GM23338 (cell line): ENCODE measurements around the gene FAAP100.

Source experiments
- CREB1 ChIP-seq: fragments of 250-450 bp; sonication (Bioruptor Pico); IDR thresholded peaks from 2 replicates; pipeline ENCODE4 v1.5.0; 2020; ENCODE audit warnings: low read depth, mild to moderate bottlenecking, moderate library complexity
- CTCF ChIP-seq, 2 experiments: fragments of 200-600 bp in 1 of 2; sonication (generic) in 1 of 2; conservative IDR thresholded peaks; 2 replicates each; pipeline versions ENCODE4 v1.5.1 to v1.6.1; 2016 to 2017; ENCODE audit warnings: antibody characterized with exemption in 2 of 2, low read depth in 2 of 2, mild to moderate bottlenecking in 2 of 2, moderate library complexity in 1 of 2
- ETS1 ChIP-seq: IDR thresholded peaks from 2 replicates; pipeline ENCODE4 v1.6.1; 2016; ENCODE audit warnings: antibody characterized with exemption
- EZH2 ChIP-seq: fragments of 200-600 bp; sonication (generic); IDR thresholded peaks from one replicate; pipeline ENCODE4 v1.8.0; 2017; ENCODE audit warnings: antibody characterized with exemption, mild to moderate bottlenecking, low read depth; ENCODE audit not compliant: unreplicated experiment
- EZH2phosphoT487 ChIP-seq: fragments of 200-600 bp; sonication (generic); IDR thresholded peaks from one replicate; pipeline ENCODE4 v1.8.1; 2018; ENCODE audit warnings: antibody characterized with exemption; ENCODE audit not compliant: unreplicated experiment
- JUNB ChIP-seq: IDR thresholded peaks from one replicate; pipeline ENCODE4 v1.6.1; 2016; ENCODE audit warnings: antibody characterized with exemption; ENCODE audit not compliant: unreplicated experiment
- POLR2AphosphoS5 ChIP-seq: IDR thresholded peaks from 2 replicates; pipeline ENCODE4 v1.6.1; 2016; ENCODE audit warnings: antibody characterized with exemption, low read depth
- REST ChIP-seq: IDR thresholded peaks from one replicate; pipeline ENCODE4 v1.6.1; 2018; ENCODE audit warnings: antibody characterized with exemption; ENCODE audit not compliant: unreplicated experiment
- STAT1 ChIP-seq: IDR thresholded peaks from one replicate; pipeline ENCODE4 v1.6.1; 2016; ENCODE audit warnings: antibody characterized with exemption; ENCODE audit not compliant: unreplicated experiment
- ZNF114 ChIP-seq: fragments of 250-450 bp; sonication (Bioruptor Pico); IDR thresholded peaks from 2 replicates; pipeline ENCODE4 v1.5.0; 2020; ENCODE audit warnings: mild to moderate bottlenecking, moderate library complexity

DNA sequence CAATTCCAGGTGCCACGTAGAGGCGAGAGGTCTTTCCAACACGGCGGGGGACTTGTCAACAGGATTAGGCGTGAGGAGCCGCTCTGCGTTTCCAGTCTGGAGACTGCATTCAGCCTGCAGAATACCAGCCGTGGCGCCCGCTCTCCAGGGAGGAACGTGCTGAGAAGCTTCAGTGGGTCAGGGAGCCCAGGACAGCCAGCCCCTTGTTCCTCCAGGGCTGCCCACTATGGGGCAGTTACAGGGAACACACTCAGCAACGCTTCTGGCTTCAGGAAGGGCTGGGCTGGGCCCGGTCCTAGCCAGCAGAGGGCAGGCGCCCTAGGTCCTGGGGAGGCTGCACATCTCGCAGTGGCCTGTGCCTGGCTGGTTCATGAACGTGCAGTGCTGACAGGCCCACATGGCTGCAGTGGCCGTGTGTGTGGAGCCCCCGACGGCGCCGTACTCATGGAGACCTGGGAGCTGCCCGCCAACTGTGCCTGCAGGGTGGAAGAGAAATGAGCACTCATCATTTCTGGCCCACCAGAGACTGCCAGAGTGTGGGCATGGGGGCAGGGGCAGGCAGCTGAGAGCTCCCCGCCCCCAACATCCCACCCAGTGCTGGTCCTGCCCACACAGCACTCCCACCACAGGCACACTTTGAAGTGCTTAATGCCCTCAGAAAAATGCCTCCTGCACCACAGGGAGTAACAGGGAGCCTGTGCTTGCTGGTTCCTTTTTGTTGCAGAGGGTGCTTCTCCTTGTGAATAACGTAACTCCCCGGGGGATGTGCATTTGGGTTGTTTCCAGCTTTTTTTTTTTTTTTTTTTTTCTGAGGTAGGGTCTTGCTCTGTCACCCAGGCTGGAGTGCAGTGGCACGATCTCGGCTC, 7.0 kb upstream of the FAAP100 start:
- TF ChIP-seq CTCF (conservative IDR thresholded peaks at IDR 0.05; ENCODE audit: low read depth in 2 of 2) = peak; percentile 14 to 47; a peak in 3 of 4 replicates
- no peak for TF ChIP-seq EZH2phosphoT487
- TF ChIP-seq POLR2AphosphoS5 = no peak
- no peak for TF ChIP-seq REST
- no peak for TF ChIP-seq EZH2
- TF ChIP-seq JUNB = no peak
- TF ChIP-seq CREB1 (CRISPR knock-in tag) = no peak
- no peak for TF ChIP-seq ETS1
- no peak for TF ChIP-seq STAT1
- no peak for TF ChIP-seq ZNF114 (CRISPR knock-in tag)
